Ectodermal cell (in vitro differentiated cells): ENCODE data around the gene GRIPAP1. TPM values are rescaled to one million over a fixed set of nuclear protein-coding genes. Genes with fewer than 3 reads are reported as not detected.

Experiments used
- H3K27ac ChIP-seq: 2 replicates; pipeline ENCODE4 v1.7.0; 2013; ENCODE audit warnings: mild to moderate bottlenecking, low read depth, low read length; ENCODE audit not compliant: insufficient read depth, poor library complexity, severe bottlenecking
- H3K27me3 ChIP-seq: 2 replicates; pipeline ENCODE4 v1.7.0; 2013; ENCODE audit warnings: mild to moderate bottlenecking, low read length; ENCODE audit not compliant: insufficient read depth, control insufficient read depth, poor library complexity, severe bottlenecking
- H3K36me3 ChIP-seq: one replicate; pipeline ENCODE4 v1.7.0; 2013; ENCODE audit warnings: low read length; ENCODE audit not compliant: control insufficient read depth, insufficient read depth
- H3K4me1 ChIP-seq: one replicate; pipeline ENCODE4 v1.7.0; 2013; ENCODE audit warnings: low read length; ENCODE audit not compliant: control insufficient read depth, insufficient read depth
- H3K4me3 ChIP-seq: 2 replicates; pipeline ENCODE4 v1.7.0; 2013; ENCODE audit warnings: low read depth, low read length, control low read depth; ENCODE audit not compliant: insufficient read depth
- H3K9me3 ChIP-seq: 2 replicates; pipeline ENCODE4 v1.7.0; 2013; ENCODE audit warnings: mild to moderate bottlenecking, low read length, moderate library complexity; ENCODE audit not compliant: control insufficient read depth
- WGBS, 2 experiments: methylation state at CpG; one replicate each; pipeline ENCODE4 v1.1.7; 2013; ENCODE audit warnings: missing lambda C conversion rate in 2 of 2; 5-methylcytosine and 5-hydroxymethylcytosine counted together
- polyA plus RNA-seq, 4 experiments: library from polyadenylated mRNA; stranded (reverse); fragments of 50-300 nt; gene quantifications; one replicate each; pipeline ENCODE4 v1.2.3, GENCODE V29; 2013

The GRIPAP1 gene
- 50.1 TPM for polyA plus RNA-seq (2013, experiment 1 of 4)
- 55.0 TPM for polyA plus RNA-seq (2013, experiment 2 of 4)
- 37.3 TPM for polyA plus RNA-seq (2013, experiment 3 of 4)
- polyA plus RNA-seq (2013, experiment 4 of 4): 43.8 TPM

GRCh38 chrX:49002091-49002935 is at the start of gene GRIPAP1:
Gene GRIPAP1, minus strand, starts transcription at chrX:49002264. Its CDS starts 35 bp downstream, at chrX:49002229.
- Histone ChIP-seq H3K4me1 (no peaks in the 10 kb centered on the region), H3K9me3 (no peaks in the 10 kb centered on the region), H3K27me3 (no peaks in the 10 kb centered on the region), H3K27ac (peak within 1 kb of the TSS; percentile 98), H3K36me3 (no peaks in the 10 kb centered on the region), H3K4me3 (peak within 1 kb of the TSS; percentile 68)
- WGBS, 2 experiments: 0% methylated on average over 34 to 37 of the region's 38 CpGs

- Histone ChIP-seq H3K27ac (no peak overlapping the region), H3K36me3 (no peaks in the 10 kb centered on the region), H3K4me3 (peak overlapping the region; percentile 20), H3K27me3 (no peaks in the 10 kb centered on the region), H3K9me3 (no peaks in the 10 kb centered on the region), H3K4me1 (peaks cover 11% of the 10 kb centered on the region)
- WGBS, 2 experiments: 35 to 38% methylated on average over 13 of the region's 13 CpGs
Measured at GRCh38 chrX:49043987-49044281, 41.9 kb upstream of the GRIPAP1 start.

- peaks cover 11% of the 10 kb centered on the region for H3K4me1 ChIP-seq
- peak within 1 kb of the TSS; percentile 17 for H3K27ac ChIP-seq
- peaks cover 3% of the 10 kb centered on the region for H3K36me3 ChIP-seq
- H3K4me3 ChIP-seq: peak within 1 kb of the TSS; percentile 63
- 0% methylated on average over 44 to 64 of the region's 67 CpGs for WGBS, 2 experiments
- H3K9me3 ChIP-seq: no peaks in the 10 kb centered on the region
- H3K27me3 ChIP-seq: no peaks in the 10 kb centered on the region
Measured at GRCh38 chrX:49043220-49043986, 41.3 kb upstream of the GRIPAP1 start, which contains the start of gene TFE3. Gene TFE3, minus strand, starts transcription at chrX:49043357. Its CDS starts 131 bp downstream, at chrX:49043226.

- Histone ChIP-seq H3K36me3 (peaks cover 10% of the 10 kb centered on the region), H3K4me3 (peak overlapping the region; percentile 63), H3K4me1 (peaks cover 11% of the 10 kb centered on the region), H3K27ac (peak overlapping the region; percentile 17), H3K9me3 (no peaks in the 10 kb centered on the region), H3K27me3 (no peaks in the 10 kb centered on the region)
- 0% methylated on average over 29 of the region's 29 CpGs for WGBS, 2 experiments
Measured at GRCh38 chrX:49042581-49043219, 40.6 kb upstream of the GRIPAP1 start.

GRCh38 chrX:49041744-49042580 is 39.9 kb upstream of the GRIPAP1 start:
- WGBS, 2 experiments: 4 to 5% methylated on average over 7 to 10 of the region's 10 CpGs
- Histone ChIP-seq H3K9me3 (no peaks in the 10 kb centered on the region), H3K27ac (no peak overlapping the region), H3K4me1 (peaks cover 11% of the 10 kb centered on the region), H3K4me3 (peak overlapping the region; percentile 63), H3K27me3 (no peaks in the 10 kb centered on the region), H3K36me3 (peaks cover 10% of the 10 kb centered on the region)

- no peaks in the 10 kb centered on the region for H3K27me3 ChIP-seq
- H3K36me3 ChIP-seq: peaks cover 13% of the 10 kb centered on the region
- H3K27ac ChIP-seq: peak overlapping the region; percentile 63
- no peaks in the 10 kb centered on the region for H3K9me3 ChIP-seq
- 2% methylated on average over 6 to 7 of the region's 7 CpGs for WGBS, 2 experiments
- H3K4me1 ChIP-seq: peaks cover 11% of the 10 kb centered on the region
- peak overlapping the region; percentile 23 for H3K4me3 ChIP-seq
Measured at GRCh38 chrX:49040376-49040955, 38.4 kb upstream of the GRIPAP1 start.

GRCh38 chrX:49039598-49040375 is 37.7 kb upstream of the GRIPAP1 start:
- Histone ChIP-seq H3K4me3 (peak overlapping the region; percentile 23), H3K27ac (peak overlapping the region; percentile 63)
- WGBS, 2 experiments: 1% methylated on average over 9 of the region's 9 CpGs

GRCh38 chrX:49037883-49038475 is 35.9 kb upstream of the GRIPAP1 start:
- WGBS, 2 experiments: 94 to 98% methylated on average over 15 of the region's 15 CpGs
- Histone ChIP-seq H3K36me3 (peaks cover 20% of the 10 kb centered on the region), H3K9me3 (no peaks in the 10 kb centered on the region), H3K4me3 (no peak overlapping the region), H3K27me3 (no peaks in the 10 kb centered on the region), H3K4me1 (peaks cover 11% of the 10 kb centered on the region), H3K27ac (no peak overlapping the region)

More at GRCh38 chrX:49039598-49040375, 37.7 kb upstream of the GRIPAP1 start:
- H3K9me3 ChIP-seq: no peaks in the 10 kb centered on the region
- H3K36me3 ChIP-seq: peaks cover 13% of the 10 kb centered on the region
- H3K4me1 ChIP-seq: peaks cover 11% of the 10 kb centered on the region
- no peaks in the 10 kb centered on the region for H3K27me3 ChIP-seq
